Measurements from ENCODE around the gene DSG1. TPM values are rescaled to one million over a fixed set of nuclear protein-coding genes. Genes with fewer than 3 reads are reported as not detected.
"Not testable (repeated sequence)": the region's sequence is repeated elsewhere in the genome, so short reads cannot be mapped to it uniquely, and the experiment has no call there.

The DSG1 gene
- total and polyA plus RNA-seq, 4 donors = not detected

GRCh38 chr18:31278609-31279071 is 39.3 kb upstream of the DSG1 start:
- no peak for TF ChIP-seq CTCF (IDR thresholded peaks at IDR 0.05; ENCODE audit: control extremely low read depth, extremely low read depth)

GRCh38 chr18:31280502-31280901 is 37.5 kb upstream of the DSG1 start:
- DNase-seq (no peak), ATAC-seq (ENCODE audit: insufficient read depth, low FRiP score) (no peak)
- Histone ChIP-seq H3K27ac (ENCODE audit: low read depth in 1 of 2, low read length in 1 of 2) (no peak overlapping the region), H3K4me1 (ENCODE audit: control insufficient read depth in 5 of 5, insufficient read depth in 5 of 5, low read length in 5 of 5) (peaks cover 0 to 3% (median 0%) of the 10 kb centered on the region in 5 donors), H3K9me3 (ENCODE audit: control insufficient read depth in 4 of 4, insufficient read depth in 3 of 4, low read length in 3 of 4) (no peaks in the 10 kb centered on the region), H3K27me3 (ENCODE audit: control insufficient read depth in 3 of 3, insufficient read depth in 3 of 3, low read length in 2 of 3) (no peaks in the 10 kb centered on the region), H3K4me3 (no peak overlapping the region), H3K36me3 (ENCODE audit: control insufficient read depth in 4 of 4, insufficient read depth in 4 of 4, low read length in 4 of 4) (no peaks in the 10 kb centered on the region), H3K9ac (ENCODE audit: insufficient read depth in 1 of 2, low read length in 2 of 2) (no peak overlapping the region)
- TF ChIP-seq CTCF (IDR thresholded peaks at IDR 0.05; ENCODE audit: control extremely low read depth, extremely low read depth) = no peak
- WGBS, 2 donors = 84 to 94% methylated on average over 2 of the region's 2 CpGs

More at GRCh38 chr18:31278609-31279071, 39.3 kb upstream of the DSG1 start:
- DNase-seq (no peak), ATAC-seq (ENCODE audit: insufficient read depth, low FRiP score) (no peak)
- H3K4me1 ChIP-seq (ENCODE audit: control insufficient read depth in 5 of 5, insufficient read depth in 5 of 5, low read length in 5 of 5) = peaks cover 0 to 7% (median 0%) of the 10 kb centered on the region in 5 donors
- no peak overlapping the region for H3K27ac ChIP-seq (ENCODE audit: low read depth in 1 of 2, low read length in 1 of 2)
- H3K27me3 ChIP-seq (ENCODE audit: control insufficient read depth in 3 of 3, insufficient read depth in 3 of 3, low read length in 2 of 3) = no peaks in the 10 kb centered on the region
- WGBS, 2 donors = 70 to 79% methylated on average over 1 of the region's 1 CpG
- no peaks in the 10 kb centered on the region for H3K36me3 ChIP-seq (ENCODE audit: control insufficient read depth in 4 of 4, insufficient read depth in 4 of 4, low read length in 4 of 4)
- no peaks in the 10 kb centered on the region for H3K9me3 ChIP-seq (ENCODE audit: control insufficient read depth in 4 of 4, insufficient read depth in 3 of 4, low read length in 3 of 4)
- H3K4me3 ChIP-seq = no peak overlapping the region
- H3K9ac ChIP-seq (ENCODE audit: insufficient read depth in 1 of 2, low read length in 2 of 2) = no peak overlapping the region

GRCh38 chr18:31281437-31281836 is 36.5 kb upstream of the DSG1 start:
- TF ChIP-seq CTCF (IDR thresholded peaks at IDR 0.05; ENCODE audit: control extremely low read depth, extremely low read depth) = no peak
- Histone ChIP-seq H3K27ac (ENCODE audit: low read depth in 1 of 2, low read length in 1 of 2) (no peak overlapping the region), H3K9me3 (ENCODE audit: control insufficient read depth in 4 of 4, insufficient read depth in 3 of 4, low read length in 3 of 4) (no peaks in the 10 kb centered on the region), H3K4me3 (no peak overlapping the region), H3K36me3 (ENCODE audit: control insufficient read depth in 4 of 4, insufficient read depth in 4 of 4, low read length in 4 of 4) (no peaks in the 10 kb centered on the region), H3K4me1 (ENCODE audit: control insufficient read depth in 5 of 5, insufficient read depth in 5 of 5, low read length in 5 of 5) (peaks cover 0 to 2% (median 0%) of the 10 kb centered on the region in 5 donors), H3K9ac (ENCODE audit: insufficient read depth in 1 of 2, low read length in 2 of 2) (no peak overlapping the region), H3K27me3 (ENCODE audit: control insufficient read depth in 3 of 3, insufficient read depth in 3 of 3, low read length in 2 of 3) (no peaks in the 10 kb centered on the region)
- ATAC-seq (ENCODE audit: insufficient read depth, low FRiP score) (no peak), DNase-seq (no peak)

GRCh38 chr18:31289446-31289845 is 28.5 kb upstream of the DSG1 start:
- H3K4me3 ChIP-seq; DNase-seq; H3K27ac ChIP-seq (ENCODE audit: low read depth in 1 of 2, low read length in 1 of 2); H3K4me1 ChIP-seq (ENCODE audit: control insufficient read depth in 5 of 5, insufficient read depth in 5 of 5, low read length in 5 of 5); H3K27me3 ChIP-seq (ENCODE audit: control insufficient read depth in 3 of 3, insufficient read depth in 3 of 3, low read length in 2 of 3); H3K9ac ChIP-seq (ENCODE audit: insufficient read depth in 1 of 2, low read length in 2 of 2); H3K9me3 ChIP-seq (ENCODE audit: control insufficient read depth in 4 of 4, insufficient read depth in 3 of 4, low read length in 3 of 4); ATAC-seq (ENCODE audit: insufficient read depth, low FRiP score); H3K36me3 ChIP-seq (ENCODE audit: control insufficient read depth in 4 of 4, insufficient read depth in 4 of 4, low read length in 4 of 4): not testable (repeated sequence)
- WGBS, 2 donors = 66 to 86% methylated on average over 3 of the region's 3 CpGs
